Thymus (tissue), 11 donors: ENCODE measurements around the gene BLVRA. TPM values are rescaled to one million over a fixed set of nuclear protein-coding genes. Genes with fewer than 3 reads are reported as not detected.

Experiments
- DNase-seq, 9 donors: peaks; one replicate each; pipeline ENCODE4 v3.0.0-alpha.2; 2013; ENCODE audit warnings: low spot score in 9 of 9, low read depth in 6 of 9, missing footprints in 1 of 9
- H3K27ac ChIP-seq, 2 donors: one replicate each; pipeline ENCODE4 v1.5.1; 2013; ENCODE audit warnings: control low read depth in 1 of 2, low read depth in 1 of 2, low read length in 1 of 2, mild to moderate bottlenecking in 1 of 2, moderate library complexity in 1 of 2
- H3K27me3 ChIP-seq, 2 donors: one replicate each; pipeline ENCODE4 v1.5.1; 2013; ENCODE audit warnings: low read length in 1 of 2; ENCODE audit not compliant: control insufficient read depth in 2 of 2, insufficient read depth in 1 of 2
- H3K36me3 ChIP-seq, 2 donors: one replicate each; pipeline ENCODE4 v1.5.1; 2013; ENCODE audit warnings: low read length in 1 of 2, mild to moderate bottlenecking in 1 of 2, moderate library complexity in 1 of 2; ENCODE audit not compliant: control insufficient read depth in 2 of 2, insufficient read depth in 2 of 2
- H3K4me1 ChIP-seq, 2 donors: one replicate each; pipeline ENCODE4 v1.5.1; 2013; ENCODE audit warnings: low read length in 2 of 2; ENCODE audit not compliant: control insufficient read depth in 2 of 2, insufficient read depth in 2 of 2
- H3K4me3 ChIP-seq, 2 donors: one replicate each; pipeline ENCODE4 v1.5.1; 2013; ENCODE audit warnings: low read length in 2 of 2, control low read depth in 1 of 2, mild to moderate bottlenecking in 1 of 2
- H3K9me3 ChIP-seq, 2 donors: one replicate each; pipeline ENCODE4 v1.5.1; 2013; ENCODE audit warnings: low read length in 1 of 2, mild to moderate bottlenecking in 1 of 2; ENCODE audit not compliant: control insufficient read depth in 2 of 2, insufficient read depth in 1 of 2
- WGBS: extraction: QIAGEN DNeasy Blood & Tissue Kit; methylation state at CpG from one replicate; pipeline ENCODE4 v1.1.7; 2013; 5-methylcytosine and 5-hydroxymethylcytosine counted together
- polyA plus RNA-seq: library from polyadenylated mRNA; stranded (reverse); fragments of 200-250 nt; gene quantifications from one replicate; pipeline ENCODE4 v1.2.3, GENCODE V29; 2013
- total RNA-seq: library from RNA; stranded (reverse); fragments of 120-200 nt; gene quantifications from one replicate; pipeline ENCODE4 v1.2.4, GENCODE V29; 2013
- donor health status: healthy.

The BLVRA gene
- total and polyA plus RNA-seq, 2 donors = 42.3 to 95.4 TPM

DNA sequence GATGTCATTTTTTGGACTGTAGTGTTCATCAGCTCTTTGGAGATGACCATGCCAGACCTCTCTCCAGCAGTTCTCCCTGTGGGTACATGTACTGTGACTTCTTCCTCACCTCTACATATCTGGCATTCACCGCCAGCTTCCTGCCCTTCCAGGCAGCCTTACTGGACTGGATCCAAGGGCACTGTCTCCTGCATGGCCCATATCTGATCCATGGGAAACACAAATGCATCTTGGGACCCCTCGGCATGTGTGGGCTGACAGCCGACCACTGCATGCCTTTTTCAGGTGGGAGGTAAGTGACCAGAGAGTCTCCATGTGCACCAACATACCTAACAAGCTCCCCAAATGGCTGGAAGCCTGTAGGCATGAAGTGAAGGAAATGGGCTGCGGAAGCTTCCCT is 3.9 kb upstream of the BLVRA start:
- Histone ChIP-seq H3K4me3 (no peak overlapping the region), H3K9me3 (peaks cover 1 to 6% of the 10 kb centered on the region in 2 donors), H3K36me3 (no peaks in the 10 kb centered on the region), H3K27ac (no peak overlapping the region), H3K4me1 (peaks cover 2 to 5% of the 10 kb centered on the region in 2 donors), H3K27me3 (peaks cover 0 to 15% of the 10 kb centered on the region in 2 donors)
- DNase-seq = no peak
- WGBS = 98% methylated on average over 4 of the region's 4 CpGs

- 89% methylated on average over 1 of the region's 1 CpG for WGBS
- no peak for DNase-seq
- Histone ChIP-seq H3K27ac (no peak overlapping the region), H3K4me1 (peaks cover 2 to 5% of the 10 kb centered on the region in 2 donors), H3K36me3 (no peaks in the 10 kb centered on the region), H3K27me3 (peaks cover 0 to 15% of the 10 kb centered on the region in 2 donors), H3K4me3 (no peak overlapping the region), H3K9me3 (no peaks in the 10 kb centered on the region)
Measured at GRCh38 chr7:43756368-43757072, 2.0 kb upstream of the BLVRA start.

GRCh38 chr7:43757073-43757720 is 1.3 kb upstream of the BLVRA start:
- Histone ChIP-seq H3K4me1 (peaks cover 2 to 5% of the 10 kb centered on the region in 2 donors), H3K27ac (no peak overlapping the region), H3K4me3 (no peak overlapping the region), H3K36me3 (no peaks in the 10 kb centered on the region), H3K27me3 (peaks cover 0 to 15% of the 10 kb centered on the region in 2 donors), H3K9me3 (no peaks in the 10 kb centered on the region)
- 96% methylated on average over 2 of the region's 2 CpGs for WGBS
- DNase-seq = no peak

GRCh38 chr7:43758822-43759683 is 573 bp downstream of the BLVRA start:
- peaks cover 2 to 7% of the 10 kb centered on the region in 2 donors for H3K4me1 ChIP-seq
- no peaks in the 10 kb centered on the region for H3K9me3 ChIP-seq
- peak overlapping the region; percentile 22 to 32 for H3K27ac ChIP-seq
- H3K36me3 ChIP-seq = no peaks in the 10 kb centered on the region
- peak overlapping the region; percentile 48 to 85 for H3K4me3 ChIP-seq
- 7% methylated on average over 56 of the region's 56 CpGs for WGBS
- DNase-seq = peak in 3 of 9 donors; percentile 15 to 59 (median 28)
- peaks cover 0 to 15% of the 10 kb centered on the region in 2 donors for H3K27me3 ChIP-seq

GRCh38 chr7:43760861-43761260 is 2.4 kb downstream of the BLVRA start:
- peaks cover 2 to 15% of the 10 kb centered on the region in 2 donors for H3K4me1 ChIP-seq
- 99% methylated on average over 5 of the region's 5 CpGs for WGBS
- no peak overlapping the region for H3K27ac ChIP-seq

DNA sequence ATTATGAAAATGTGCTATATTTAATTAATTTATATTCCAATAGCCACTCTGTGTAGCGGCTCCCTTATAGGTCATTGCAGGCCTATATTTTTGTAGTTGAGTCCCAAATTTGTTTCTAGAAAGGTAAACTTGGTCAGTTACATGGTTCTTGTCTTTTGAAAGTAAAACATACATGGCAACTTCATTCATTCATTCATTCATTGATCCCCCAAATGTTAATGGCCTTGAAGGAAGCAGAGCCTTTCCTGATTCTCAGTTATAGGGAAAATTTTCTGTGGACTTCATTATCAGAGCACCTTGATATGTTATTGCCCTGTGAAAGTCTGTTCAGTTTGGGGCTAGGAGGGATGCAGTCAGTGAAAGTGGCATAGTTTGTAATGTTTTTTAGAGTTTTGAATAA is 2.9 kb downstream of the BLVRA start:
- Histone ChIP-seq H3K4me3 (no peak overlapping the region), H3K9me3 (no peaks in the 10 kb centered on the region), H3K27me3 (peaks cover 0 to 15% of the 10 kb centered on the region in 2 donors), H3K27ac (no peak overlapping the region), H3K4me1 (peaks cover 2 to 15% of the 10 kb centered on the region in 2 donors), H3K36me3 (no peaks in the 10 kb centered on the region)
- 95% methylated on average over 1 of the region's 1 CpG for WGBS
- no peak for DNase-seq

More at GRCh38 chr7:43760861-43761260, 2.4 kb downstream of the BLVRA start:
- H3K27me3 ChIP-seq = peaks cover 0 to 15% of the 10 kb centered on the region in 2 donors
- no peak for DNase-seq
- H3K36me3 ChIP-seq = no peaks in the 10 kb centered on the region
- no peak overlapping the region for H3K4me3 ChIP-seq
- no peaks in the 10 kb centered on the region for H3K9me3 ChIP-seq

DNA sequence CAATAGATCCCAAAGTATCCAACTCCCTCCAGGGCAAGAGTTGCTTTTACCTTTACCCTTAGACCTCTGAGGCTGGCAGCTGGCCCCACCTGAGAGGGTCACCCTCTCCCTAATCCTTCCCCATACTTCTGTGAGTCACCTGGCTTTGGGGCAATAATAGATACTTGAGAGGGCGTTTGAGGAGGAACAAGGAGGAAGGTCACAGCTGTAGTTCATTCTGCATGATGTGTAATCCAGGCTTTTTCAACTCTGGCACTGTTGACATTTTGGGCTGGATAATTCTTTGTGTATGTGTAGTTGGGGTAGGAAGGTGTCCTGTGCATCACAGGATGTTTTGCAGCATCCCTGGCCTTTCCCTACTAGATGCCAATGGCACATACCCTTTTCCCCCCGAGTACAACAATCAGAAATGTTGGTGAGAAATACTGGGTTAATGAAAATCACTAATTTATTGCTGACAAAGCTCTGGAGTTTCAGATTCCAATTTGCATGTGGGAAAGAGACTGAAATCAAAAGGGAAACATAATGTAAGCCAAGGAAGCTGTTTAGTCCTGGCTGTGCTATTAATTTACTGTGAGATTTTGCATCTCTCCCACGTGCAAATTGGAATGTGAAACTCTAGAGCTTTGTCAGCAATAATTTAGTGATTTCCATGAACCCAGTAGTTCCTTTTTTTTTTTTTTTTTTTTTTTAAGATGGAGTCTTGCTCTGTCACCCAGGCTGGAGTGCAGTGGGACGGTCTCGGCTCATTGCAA is 3.6 kb downstream of the BLVRA start:
- no peak for DNase-seq
- H3K27ac ChIP-seq = peak overlapping the region in 1 of 2 donors; percentile 11
- WGBS = 82% methylated on average over 5 of the region's 5 CpGs
- peaks cover 0 to 15% of the 10 kb centered on the region in 2 donors for H3K27me3 ChIP-seq
- no peaks in the 10 kb centered on the region for H3K36me3 ChIP-seq
- peaks cover 2 to 15% of the 10 kb centered on the region in 2 donors for H3K4me1 ChIP-seq
- no peak overlapping the region for H3K4me3 ChIP-seq
- H3K9me3 ChIP-seq = no peaks in the 10 kb centered on the region

DNA sequence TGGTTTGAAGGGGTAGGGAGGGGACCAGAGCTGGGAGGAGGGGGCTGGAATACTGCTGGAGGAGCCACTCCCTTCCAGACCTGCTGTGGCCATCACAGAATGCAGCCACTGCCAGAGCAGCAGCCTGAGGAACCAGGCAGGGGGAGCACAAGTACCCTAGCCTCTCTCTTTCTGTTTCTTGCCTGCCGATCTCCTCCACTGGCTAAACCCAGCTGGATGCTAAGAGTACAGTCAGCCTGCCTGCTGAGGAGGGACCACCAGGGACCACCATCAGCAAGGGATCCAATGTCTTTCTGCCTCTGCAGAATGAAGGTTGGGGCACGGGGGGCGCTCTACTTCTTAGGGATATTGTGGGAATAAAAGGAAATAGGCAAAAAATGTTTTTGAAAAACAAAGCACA is 4.7 kb downstream of the BLVRA start:
- peak overlapping the region in 1 of 2 donors; percentile 2 for H3K27ac ChIP-seq
- H3K4me1 ChIP-seq = peaks cover 1 to 10% of the 10 kb centered on the region in 2 donors
- no peaks in the 10 kb centered on the region for H3K9me3 ChIP-seq
- H3K4me3 ChIP-seq = no peak overlapping the region
- peaks cover 0 to 7% of the 10 kb centered on the region in 2 donors for H3K27me3 ChIP-seq
- no peaks in the 10 kb centered on the region for H3K36me3 ChIP-seq
- 90% methylated on average over 3 of the region's 3 CpGs for WGBS
- DNase-seq = no peak
